Liver (tissue), 9 donors: ENCODE results near the gene FBXL13. TPM values are rescaled to one million over a fixed set of nuclear protein-coding genes. Genes with fewer than 3 reads are reported as not detected.
"Not testable (repeated sequence)": the region's sequence is repeated elsewhere in the genome, so short reads cannot be mapped to it uniquely, and the experiment has no call there.

Source experiments
- DNase-seq: peaks from one replicate; pipeline ENCODE4 v3.0.0-alpha.2; 2017; ENCODE audit warnings: low spot score
- H3K27ac ChIP-seq, 2 donors: one replicate each; pipeline ENCODE4 v1.7.0; 2013; ENCODE audit warnings: inconsistent platforms in 2 of 2, low read length in 2 of 2, control low read depth in 1 of 2, low read depth in 1 of 2, mild to moderate bottlenecking in 1 of 2
- H3K27me3 ChIP-seq, 4 donors: one replicate each; pipeline versions ENCODE4 v1.6.1 to v1.7.0; 2013; ENCODE audit warnings: low read length in 3 of 4, inconsistent platforms in 1 of 4, mild to moderate bottlenecking in 1 of 4, moderate library complexity in 1 of 4; ENCODE audit not compliant: control insufficient read depth in 4 of 4, insufficient read depth in 4 of 4
- H3K36me3 ChIP-seq, 4 donors: one replicate each; pipeline versions ENCODE4 v1.6.1 to v1.7.0; 2013; ENCODE audit warnings: low read length in 3 of 4, mild to moderate bottlenecking in 3 of 4, low read depth in 1 of 4, moderate library complexity in 1 of 4; ENCODE audit not compliant: control insufficient read depth in 4 of 4, insufficient read depth in 3 of 4
- H3K4me1 ChIP-seq, 4 donors: one replicate each; pipeline versions ENCODE4 v1.6.1 to v1.7.0; 2013; ENCODE audit warnings: low read length in 3 of 4, mild to moderate bottlenecking in 3 of 4, moderate library complexity in 1 of 4; ENCODE audit not compliant: control insufficient read depth in 4 of 4, insufficient read depth in 4 of 4
- H3K4me3 ChIP-seq, 3 donors: one replicate each; pipeline versions ENCODE4 v1.6.1 to v1.7.0; 2013; ENCODE audit warnings: low read length in 3 of 3, control low read depth in 1 of 3, low read depth in 1 of 3, mild to moderate bottlenecking in 1 of 3
- H3K9ac ChIP-seq, 2 donors: one replicate each; pipeline ENCODE4 v1.7.0; 2013; ENCODE audit warnings: low read length in 2 of 2, mild to moderate bottlenecking in 2 of 2, moderate library complexity in 2 of 2, control low read depth in 1 of 2, low read depth in 1 of 2
- H3K9me3 ChIP-seq, 4 donors: one replicate each; pipeline versions ENCODE4 v1.6.1 to v1.7.0; 2013; ENCODE audit warnings: low read length in 3 of 4; ENCODE audit not compliant: control insufficient read depth in 4 of 4
- EGR1 ChIP-seq, 2 donors: IDR thresholded peaks; 2 replicates each; pipeline ENCODE4 v1.6.1; 2016 to 2018; ENCODE audit warnings: antibody characterized with exemption in 2 of 2, low read depth in 2 of 2
- FOXA1 ChIP-seq: IDR thresholded peaks from 2 replicates; pipeline ENCODE4 v1.6.1; 2016; ENCODE audit warnings: antibody characterized with exemption
- FOXA2 ChIP-seq: IDR thresholded peaks from 2 replicates; pipeline ENCODE4 v1.6.1; 2016; ENCODE audit warnings: antibody characterized with exemption
- HNF4G ChIP-seq: IDR thresholded peaks from 2 replicates; pipeline ENCODE4 v1.6.1; 2016; ENCODE audit warnings: antibody characterized with exemption
- JUND ChIP-seq, 2 donors: IDR thresholded peaks; 2 replicates each; pipeline ENCODE4 v1.6.1; 2016; ENCODE audit warnings: antibody characterized with exemption in 2 of 2
- NR2F2 ChIP-seq: IDR thresholded peaks from 2 replicates; pipeline ENCODE4 v1.6.1; 2016; ENCODE audit warnings: antibody characterized with exemption
- RAD21 ChIP-seq, 2 donors: IDR thresholded peaks; 2 replicates each; pipeline ENCODE4 v1.6.1; 2016; ENCODE audit warnings: antibody characterized with exemption in 2 of 2, mild to moderate bottlenecking in 2 of 2
- SP1 ChIP-seq: IDR thresholded peaks from 2 replicates; pipeline ENCODE4 v1.6.1; 2018; ENCODE audit warnings: antibody characterized with exemption, mild to moderate bottlenecking
- YY1 ChIP-seq: IDR thresholded peaks from 2 replicates; pipeline ENCODE4 v1.6.1; 2016; ENCODE audit warnings: antibody characterized with exemption, mild to moderate bottlenecking
- WGBS: extraction: QIAGEN DNeasy Blood & Tissue Kit; methylation state at CpG from one replicate; pipeline ENCODE4 v1.1.7; 2013; 5-methylcytosine and 5-hydroxymethylcytosine counted together
- polyA plus RNA-seq, 2 donors: library from polyadenylated mRNA; stranded (reverse) in 1 of 2; unstranded in 1 of 2; fragments of 200-250 nt in 1 of 2; fragments of >200 nt in 1 of 2; fragmentation: Nextera tagmentation in 1 of 2; extraction: Ambion mirVana in 1 of 2; gene quantifications; one replicate each; pipeline versions ENCODE4 v1.2.1 to v1.2.3, GENCODE V29; 2013 to 2015
- total RNA-seq, 2 donors: library from RNA; depleted of rRNA; stranded (reverse); fragments of >200 nt; gene quantifications; one replicate each; pipeline ENCODE4 v1.2.3, GENCODE V29; 2014
- TF ChIP-seq, protein P1 (sequence below): IDR thresholded peaks from 2 replicates; pipeline ENCODE4 v1.6.1; 2016; ENCODE audit warnings: antibody characterized with exemption
- TF ChIP-seq, protein P2 (sequence below): IDR thresholded peaks from 2 replicates; pipeline ENCODE4 v1.6.1; 2016; ENCODE audit warnings: antibody characterized with exemption
- TF ChIP-seq, protein P3 (sequence below): fragments of 150-350 bp; IDR thresholded peaks from 2 replicates; pipeline ENCODE4 v1.5.1; 2017; ENCODE audit warnings: improper control_type of control experiment, low read depth, low read length; ENCODE audit not compliant: missing input control
- donor health status: healthy.
- donor health status: healthy.
- donor health status: healthy.
- donor health status: healthy.
- donor health status: healthy.

The FBXL13 gene
- total and polyA plus RNA-seq, 4 donors = 0.03 to 0.75 (median 0.70) TPM; not detected in 1

DNA sequence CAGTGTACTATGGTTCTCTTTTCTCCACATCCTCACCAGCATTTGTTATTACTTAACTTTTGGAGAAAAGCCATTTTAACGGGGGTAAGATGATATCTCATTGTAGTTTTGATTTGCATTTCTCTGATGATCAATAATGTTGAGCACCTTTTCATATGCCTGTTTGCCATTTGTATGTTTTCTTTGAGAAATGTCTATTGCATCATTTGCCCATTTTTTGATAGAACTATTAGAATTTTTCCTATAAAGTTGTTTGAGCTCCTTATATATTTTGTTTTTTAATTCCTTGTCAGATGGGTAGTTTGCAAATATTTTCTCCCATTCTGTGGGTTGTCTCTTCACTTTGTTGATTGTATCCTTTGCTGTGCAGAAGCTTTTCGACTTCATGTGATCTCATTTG is 172.5 kb downstream of the FBXL13 start:
- DNase-seq, H3K9ac ChIP-seq, H3K9me3 ChIP-seq, H3K4me1 ChIP-seq, H3K27ac ChIP-seq, H3K27me3 ChIP-seq, H3K4me3 ChIP-seq, H3K36me3 ChIP-seq: not testable (repeated sequence)
- WGBS = 34% methylated on average over 2 of the region's 2 CpGs

DNA sequence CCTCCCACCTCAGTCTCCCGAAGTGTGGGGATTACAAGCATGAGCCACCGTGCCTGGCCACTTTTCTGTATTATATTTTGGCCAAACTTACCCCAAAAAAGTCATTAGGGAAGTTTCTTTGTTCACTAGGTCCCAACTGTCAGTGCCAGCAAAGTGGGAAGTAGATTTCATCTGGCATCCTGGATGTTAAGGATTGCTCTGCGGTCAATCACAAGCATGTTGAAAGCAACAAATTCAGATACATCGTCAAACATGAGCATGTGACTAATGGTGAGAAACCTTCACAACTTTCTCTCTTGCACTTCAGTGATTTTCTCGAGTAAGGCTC is 176.1 kb downstream of the FBXL13 start:
- H3K9ac ChIP-seq = no peak overlapping the region
- H3K4me1 ChIP-seq = no peaks in the 10 kb centered on the region
- H3K9me3 ChIP-seq = no peaks in the 10 kb centered on the region
- TF ChIP-seq FOXA1 = no peak
- TF ChIP-seq, protein P1, sequence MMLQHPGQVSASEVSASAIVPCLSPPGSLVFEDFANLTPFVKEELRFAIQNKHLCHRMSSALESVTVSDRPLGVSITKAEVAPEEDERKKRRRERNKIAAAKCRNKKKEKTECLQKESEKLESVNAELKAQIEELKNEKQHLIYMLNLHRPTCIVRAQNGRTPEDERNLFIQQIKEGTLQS = no peak
- no peak for TF ChIP-seq NR2F2
- TF ChIP-seq SP1 = no peak
- no peak for TF ChIP-seq FOXA2
- TF ChIP-seq JUND (IDR thresholded peaks at IDR 0.05) = no peak
- no peak for TF ChIP-seq YY1
- TF ChIP-seq, protein P2, sequence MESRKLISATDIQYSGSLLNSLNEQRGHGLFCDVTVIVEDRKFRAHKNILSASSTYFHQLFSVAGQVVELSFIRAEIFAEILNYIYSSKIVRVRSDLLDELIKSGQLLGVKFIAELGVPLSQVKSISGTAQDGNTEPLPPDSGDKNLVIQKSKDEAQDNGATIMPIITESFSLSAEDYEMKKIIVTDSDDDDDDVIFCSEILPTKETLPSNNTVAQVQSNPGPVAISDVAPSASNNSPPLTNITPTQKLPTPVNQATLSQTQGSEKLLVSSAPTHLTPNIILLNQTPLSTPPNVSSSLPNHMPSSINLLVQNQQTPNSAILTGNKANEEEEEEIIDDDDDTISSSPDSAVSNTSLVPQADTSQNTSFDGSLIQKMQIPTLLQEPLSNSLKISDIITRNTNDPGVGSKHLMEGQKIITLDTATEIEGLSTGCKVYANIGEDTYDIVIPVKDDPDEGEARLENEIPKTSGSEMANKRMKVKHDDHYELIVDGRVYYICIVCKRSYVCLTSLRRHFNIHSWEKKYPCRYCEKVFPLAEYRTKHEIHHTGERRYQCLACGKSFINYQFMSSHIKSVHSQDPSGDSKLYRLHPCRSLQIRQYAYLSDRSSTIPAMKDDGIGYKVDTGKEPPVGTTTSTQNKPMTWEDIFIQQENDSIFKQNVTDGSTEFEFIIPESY = no peak
- TF ChIP-seq RAD21 (IDR thresholded peaks at IDR 0.05) = no peak
- H3K27ac ChIP-seq = no peak overlapping the region
- WGBS = 86% methylated on average over 5 of the region's 5 CpGs
- no peaks in the 10 kb centered on the region for H3K27me3 ChIP-seq
- no peaks in the 10 kb centered on the region for H3K36me3 ChIP-seq
- DNase-seq = no peak
- H3K4me3 ChIP-seq = no peak overlapping the region

DNA sequence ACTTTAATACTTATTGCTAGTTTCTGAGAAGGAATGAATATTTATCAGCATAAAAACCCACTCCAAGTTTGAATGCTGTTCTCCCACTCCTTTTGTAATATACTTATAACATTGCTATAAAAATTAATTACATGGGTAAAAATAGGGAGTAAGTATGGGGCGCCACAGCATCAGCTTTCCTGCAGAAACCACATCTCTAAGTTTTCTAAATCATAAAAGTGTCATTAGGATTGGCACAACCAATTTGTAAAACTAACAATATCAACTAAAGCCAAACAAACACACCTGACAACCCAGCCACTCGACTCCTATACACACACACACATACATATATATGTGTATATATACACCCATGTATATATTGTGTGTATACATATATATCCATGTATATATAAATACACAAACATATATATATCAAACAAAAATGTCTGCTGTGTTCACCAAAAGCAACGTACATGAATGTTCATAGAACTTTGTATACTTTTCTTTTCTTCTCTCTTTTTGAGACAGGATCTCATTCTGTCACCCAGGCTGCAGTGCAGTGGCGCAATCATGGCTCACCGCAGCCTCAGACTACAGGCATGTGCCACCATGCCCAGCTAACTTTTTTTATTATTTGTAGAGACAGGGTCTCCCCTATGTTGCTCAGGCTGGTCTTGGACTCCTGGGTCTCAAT is 176.6 kb downstream of the FBXL13 start:
- no peaks in the 10 kb centered on the region for H3K36me3 ChIP-seq
- WGBS = 86% methylated on average over 5 of the region's 5 CpGs
- no peak overlapping the region for H3K4me3 ChIP-seq
- no peaks in the 10 kb centered on the region for H3K27me3 ChIP-seq
- no peak overlapping the region for H3K27ac ChIP-seq
- no peak for TF ChIP-seq FOXA1
- no peak for TF ChIP-seq NR2F2
- TF ChIP-seq, protein P3, sequence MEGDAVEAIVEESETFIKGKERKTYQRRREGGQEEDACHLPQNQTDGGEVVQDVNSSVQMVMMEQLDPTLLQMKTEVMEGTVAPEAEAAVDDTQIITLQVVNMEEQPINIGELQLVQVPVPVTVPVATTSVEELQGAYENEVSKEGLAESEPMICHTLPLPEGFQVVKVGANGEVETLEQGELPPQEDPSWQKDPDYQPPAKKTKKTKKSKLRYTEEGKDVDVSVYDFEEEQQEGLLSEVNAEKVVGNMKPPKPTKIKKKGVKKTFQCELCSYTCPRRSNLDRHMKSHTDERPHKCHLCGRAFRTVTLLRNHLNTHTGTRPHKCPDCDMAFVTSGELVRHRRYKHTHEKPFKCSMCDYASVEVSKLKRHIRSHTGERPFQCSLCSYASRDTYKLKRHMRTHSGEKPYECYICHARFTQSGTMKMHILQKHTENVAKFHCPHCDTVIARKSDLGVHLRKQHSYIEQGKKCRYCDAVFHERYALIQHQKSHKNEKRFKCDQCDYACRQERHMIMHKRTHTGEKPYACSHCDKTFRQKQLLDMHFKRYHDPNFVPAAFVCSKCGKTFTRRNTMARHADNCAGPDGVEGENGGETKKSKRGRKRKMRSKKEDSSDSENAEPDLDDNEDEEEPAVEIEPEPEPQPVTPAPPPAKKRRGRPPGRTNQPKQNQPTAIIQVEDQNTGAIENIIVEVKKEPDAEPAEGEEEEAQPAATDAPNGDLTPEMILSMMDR = no peak
- no peak for TF ChIP-seq HNF4G
- TF ChIP-seq FOXA2 = no peak
- TF ChIP-seq JUND (IDR thresholded peaks at IDR 0.05) = no peak
- TF ChIP-seq RAD21 (IDR thresholded peaks at IDR 0.05) = no peak
- no peak for TF ChIP-seq EGR1 (IDR thresholded peaks at IDR 0.05; ENCODE audit: low read depth in 2 of 2)
- no peaks in the 10 kb centered on the region for H3K4me1 ChIP-seq
- H3K9me3 ChIP-seq = no peaks in the 10 kb centered on the region
- H3K9ac ChIP-seq = no peak overlapping the region
- DNase-seq = no peak
